Smooth muscle cell (in vitro differentiated cells): ENCODE data around the gene SH3RF2. TPM values are rescaled to one million over a fixed set of nuclear protein-coding genes. Genes with fewer than 3 reads are reported as not detected.
"Not testable (repeated sequence)": the region's sequence is repeated elsewhere in the genome, so short reads cannot be mapped to it uniquely, and the experiment has no call there.

Experiments
- DNase-seq: peaks from one replicate; lab custom pipeline; 2025; ENCODE audit not compliant: unreplicated experiment; lab: John Stamatoyannopoulos, UW
- H2AFZ ChIP-seq: fragments of 200-600 bp; sonication (generic); 2 replicates; pipeline ENCODE4 v1.6.0; 2016; ENCODE audit warnings: antibody characterized with exemption, low read depth, mild to moderate bottlenecking
- H3F3A ChIP-seq: fragments of 200-600 bp; sonication (generic); 2 replicates; pipeline ENCODE4 v1.6.0; 2017; ENCODE audit warnings: antibody characterized with exemption, low read depth
- H3K27ac ChIP-seq: fragments of 200-600 bp; sonication (generic); 2 replicates; pipeline ENCODE4 v1.5.1; 2016; ENCODE audit warnings: low read depth, mild to moderate bottlenecking
- H3K27me3 ChIP-seq: fragments of 200-600 bp; sonication (generic); 2 replicates; pipeline ENCODE4 v1.6.1; 2016; ENCODE audit warnings: low read depth, mild to moderate bottlenecking
- H3K36me3 ChIP-seq: fragments of 200-600 bp; sonication (generic); 2 replicates; pipeline ENCODE4 v1.5.1; 2016; ENCODE audit warnings: low read depth
- H3K4me1 ChIP-seq: fragments of 200-600 bp; sonication (generic); 2 replicates; pipeline ENCODE4 v1.5.1; 2016; ENCODE audit warnings: low read depth
- H3K4me2 ChIP-seq: fragments of 200-600 bp; sonication (generic); 2 replicates; pipeline ENCODE4 v1.6.0; 2016; ENCODE audit warnings: mild to moderate bottlenecking
- H3K4me3 ChIP-seq: fragments of 200-600 bp; sonication (generic); 2 replicates; pipeline ENCODE4 v1.5.1; 2016; ENCODE audit warnings: mild to moderate bottlenecking
- H3K79me2 ChIP-seq: fragments of 200-600 bp; sonication (generic); 2 replicates; pipeline ENCODE4 v1.6.0; 2016; ENCODE audit warnings: low read depth, mild to moderate bottlenecking
- H3K9ac ChIP-seq: fragments of 200-600 bp; sonication (generic); 2 replicates; pipeline ENCODE4 v1.6.0; 2016; ENCODE audit warnings: low read depth
- H3K9me3 ChIP-seq: fragments of 200-600 bp; sonication (generic); replicated peaks from 2 replicates; pipeline ENCODE4 v1.5.1; 2016; ENCODE audit warnings: low read depth
- H4K20me1 ChIP-seq: fragments of 200-600 bp; sonication (generic); 2 replicates; pipeline ENCODE4 v1.6.0; 2016; ENCODE audit warnings: low read depth
- CTCF ChIP-seq: fragments of 200-600 bp; sonication (generic); IDR thresholded peaks from 2 replicates; pipeline ENCODE4 v1.5.1; 2017; ENCODE audit warnings: borderline replicate concordance, mild to moderate bottlenecking, antibody characterized with exemption; ENCODE audit not compliant: insufficient read depth, poor library complexity, severe bottlenecking
- WGBS: methylation state at CpG from one replicate; pipeline ENCODE4 v1.1.7; 2016; ENCODE audit warnings: low lambda C conversion rate; 5-methylcytosine and 5-hydroxymethylcytosine counted together
- polyA plus RNA-seq: library from polyadenylated mRNA; unstranded; fragments of >200 nt; fragmentation: Nextera tagmentation; extraction: Ambion mirVana; gene quantifications from 2 replicates; pipeline ENCODE4 v1.2.1, GENCODE V29; 2016
- total RNA-seq: library from RNA; depleted of rRNA; stranded (reverse); fragments of >200 nt; gene quantifications from 2 replicates; pipeline ENCODE4 v1.2.3, GENCODE V29; 2014

Gene SH3RF2
- total and polyA plus RNA-seq, 2 experiments from 2014 or later = 1.0 to 2.0 TPM

GRCh38 chr5:146107901-146108300 is 171.5 kb downstream of the SH3RF2 start:
- TF ChIP-seq CTCF = no peak
- WGBS = 13% methylated on average over 1 of the region's 1 CpG
- no peak for DNase-seq
- Histone ChIP-seq H3K4me1 (no peaks in the 10 kb centered on the region), H3K36me3 (no peaks in the 10 kb centered on the region), H3K4me2 (no peak overlapping the region), H3K9ac (no peak overlapping the region), H3K27ac (no peak overlapping the region), H3K27me3 (no peaks in the 10 kb centered on the region), H3K9me3 (no peaks in the 10 kb centered on the region), H3K79me2 (no peaks in the 10 kb centered on the region), H4K20me1 (no peaks in the 10 kb centered on the region), H2AFZ (no peak overlapping the region), H3K4me3 (no peak overlapping the region), H3F3A (no peaks in the 10 kb centered on the region)

- H3K9me3 ChIP-seq, H3K36me3 ChIP-seq, H3K4me1 ChIP-seq, DNase-seq, H3F3A ChIP-seq, H4K20me1 ChIP-seq, H3K4me2 ChIP-seq, H3K27ac ChIP-seq, H3K4me3 ChIP-seq, H3K9ac ChIP-seq, H2AFZ ChIP-seq, H3K27me3 ChIP-seq, H3K79me2 ChIP-seq: not testable (repeated sequence)
- WGBS = 98% methylated on average over 2 of the region's 2 CpGs
Observed at GRCh38 chr5:146108870-146109269, 172.5 kb downstream of the SH3RF2 start.

- no peaks in the 10 kb centered on the region for H3K79me2 ChIP-seq
- H3K9ac ChIP-seq = no peak overlapping the region
- no peaks in the 10 kb centered on the region for H3K9me3 ChIP-seq
- peaks cover 7% of the 10 kb centered on the region for H3K36me3 ChIP-seq
- H4K20me1 ChIP-seq = no peaks in the 10 kb centered on the region
- no peaks in the 10 kb centered on the region for H3K27me3 ChIP-seq
- no peak overlapping the region for H3K4me2 ChIP-seq
- H3F3A ChIP-seq = no peaks in the 10 kb centered on the region
- TF ChIP-seq CTCF = no peak
- no peak overlapping the region for H3K27ac ChIP-seq
- WGBS = 84% methylated on average over 1 of the region's 1 CpG
- H3K4me3 ChIP-seq = no peak overlapping the region
- H2AFZ ChIP-seq = no peak overlapping the region
- H3K4me1 ChIP-seq = no peaks in the 10 kb centered on the region
- DNase-seq = no peak
Observed at GRCh38 chr5:146109379-146109778, 173.0 kb downstream of the SH3RF2 start.

- Histone ChIP-seq H3K4me1 (peaks cover 5% of the 10 kb centered on the region), H3K9me3 (no peaks in the 10 kb centered on the region), H3F3A (no peaks in the 10 kb centered on the region), H3K79me2 (no peaks in the 10 kb centered on the region), H4K20me1 (peaks cover 6% of the 10 kb centered on the region), H3K36me3 (peaks cover 7% of the 10 kb centered on the region), H2AFZ (no peak overlapping the region), H3K4me3 (no peak overlapping the region), H3K9ac (no peak overlapping the region), H3K4me2 (no peak overlapping the region), H3K27ac (no peak overlapping the region), H3K27me3 (no peaks in the 10 kb centered on the region)
- DNase-seq = no peak
- no peak for TF ChIP-seq CTCF
- 97% methylated on average over 1 of the region's 1 CpG for WGBS
Observed at GRCh38 chr5:146111409-146111808, 175.0 kb downstream of the SH3RF2 start.
